AG09309 (cell line): Measurements from ENCODE around the gene IQCH.

ENCODE experiments used
- DNase-seq: peaks from one replicate; pipeline ENCODE4 v3.0.0-alpha.2; 2010; ENCODE audit warnings: low read depth
- H3K4me3 ChIP-seq: 2 replicates; pipeline ENCODE4 v1.5.1; 2011; ENCODE audit warnings: mild to moderate bottlenecking, low read depth, low read length, moderate library complexity; ENCODE audit not compliant: control insufficient read depth
- CTCF ChIP-seq: IDR thresholded peaks from 2 replicates; pipeline ENCODE4 v1.5.1; 2011; ENCODE audit warnings: mild to moderate bottlenecking, low read depth, low read length, inconsistent platforms; ENCODE audit not compliant: insufficient read depth, control insufficient read depth; ENCODE audit errors: missing control alignments

The IQCH gene

DNA sequence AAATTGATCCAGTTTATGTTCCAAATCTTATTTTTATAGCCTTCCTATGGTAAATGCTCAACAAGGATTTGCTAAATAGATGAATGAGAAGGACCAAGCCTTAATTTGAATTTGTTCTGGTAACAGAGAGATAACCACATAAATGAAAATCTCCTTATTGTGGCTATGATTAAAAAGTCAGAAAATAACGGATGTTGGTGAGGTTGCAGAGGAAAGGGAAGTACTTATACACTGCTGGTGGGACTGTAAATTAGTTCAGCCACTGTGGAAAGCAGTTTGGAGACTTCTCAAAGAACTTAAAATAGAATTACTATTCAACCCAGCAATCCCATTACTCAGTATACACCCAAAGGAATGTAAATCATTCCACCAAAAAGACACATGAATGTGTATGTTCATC lies 26.3 kb upstream of the IQCH start:
- no peak for DNase-seq

GRCh38 chr15:67230504-67230903 lies 24.1 kb upstream of the IQCH start:
- H3K4me3 ChIP-seq: no peak overlapping the region
- no peak for DNase-seq
- no peak for TF ChIP-seq CTCF

More for the DNA sequence above, 26.3 kb upstream of the IQCH start:
- TF ChIP-seq CTCF: no peak
- H3K4me3 ChIP-seq: no peak overlapping the region

GRCh38 chr15:67232591-67232990 lies 22.0 kb upstream of the IQCH start:
- no peak for DNase-seq
- TF ChIP-seq CTCF: no peak
- no peak overlapping the region for H3K4me3 ChIP-seq

DNA sequence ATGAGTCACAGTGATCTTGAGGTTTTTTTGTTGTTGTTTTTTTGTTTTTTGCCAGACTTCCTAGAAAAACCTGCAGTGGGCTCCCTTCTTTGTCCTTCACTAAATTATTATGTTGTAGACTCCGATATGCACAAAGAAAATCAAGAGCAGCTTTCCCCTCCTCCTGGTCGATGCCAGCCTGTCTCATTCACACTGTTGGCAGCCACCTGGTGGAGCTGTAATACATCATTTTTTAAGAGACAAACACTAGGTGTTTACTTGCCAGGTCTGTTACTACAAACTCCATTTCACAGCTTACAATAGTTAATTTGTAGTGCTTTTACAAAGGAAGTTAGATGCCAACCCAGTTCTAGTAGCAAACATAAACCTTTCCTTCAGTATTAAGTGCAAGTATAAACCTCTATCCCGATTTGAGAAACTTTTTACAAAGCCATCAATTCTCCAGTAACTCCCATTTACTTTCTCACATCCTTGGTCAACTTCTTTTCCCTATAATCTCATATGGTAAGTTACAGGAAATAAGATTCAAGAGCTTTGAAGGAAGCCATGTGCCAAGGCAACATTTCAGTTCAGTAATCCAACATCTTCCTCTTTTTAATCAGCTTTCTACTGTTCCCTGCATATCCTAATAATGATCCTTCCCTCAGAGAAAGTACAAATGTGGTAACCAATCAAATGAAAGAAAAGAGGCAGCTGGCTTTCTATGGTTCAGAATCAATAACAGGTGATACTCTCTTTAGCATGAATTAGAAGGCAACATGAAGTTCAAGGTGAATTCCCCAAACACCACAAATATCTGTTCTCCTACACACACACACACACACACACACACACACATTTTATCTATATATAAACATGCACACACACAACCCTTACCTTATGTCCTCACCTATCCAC lies 14.1 kb upstream of the IQCH start:
- TF ChIP-seq CTCF: peak; percentile 10
- no peak for DNase-seq
- H3K4me3 ChIP-seq: no peak overlapping the region

GRCh38 chr15:67241132-67241855 lies 13.3 kb upstream of the IQCH start:
- no peak for DNase-seq
- no peak overlapping the region for H3K4me3 ChIP-seq
- TF ChIP-seq CTCF: no peak

DNA sequence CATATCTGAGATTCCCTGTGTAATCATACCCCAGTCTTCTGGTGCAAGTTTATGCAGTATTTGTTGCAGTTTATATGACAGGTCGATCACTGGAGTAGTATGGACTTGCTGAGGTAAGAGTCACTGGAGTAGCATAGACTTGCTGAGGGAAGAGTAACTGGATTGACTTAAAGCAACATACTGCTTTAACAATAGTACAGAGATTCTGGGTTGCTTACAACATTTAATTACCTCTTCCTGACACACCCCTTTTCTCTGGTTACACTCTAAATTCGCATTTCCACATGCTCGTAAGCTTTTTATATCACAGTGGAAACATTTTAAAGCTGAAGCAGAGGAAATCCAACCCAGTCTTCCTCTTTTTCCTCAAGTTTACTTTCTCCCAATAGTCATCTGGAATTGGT lies 11.9 kb upstream of the IQCH start:
- H3K4me3 ChIP-seq: no peak overlapping the region
- no peak for TF ChIP-seq CTCF
- peak; percentile 27 for DNase-seq
